Measurements from ENCODE around the gene GAS2L2. TPM values are rescaled to one million over a fixed set of nuclear protein-coding genes. Genes with fewer than 3 reads are reported as not detected.

Gene GAS2L2
- total RNA-seq, 2 experiments from 2014 or later = 0.27 to 0.34 TPM

- Mint-ChIP-seq H3K27ac (no peak overlapping the region), H3K4me1 (ENCODE audit: low read depth) (peaks cover 33% of the 10 kb centered on the region), H3K4me3 (peak overlapping the region; percentile 24), H3K9me3 (no peaks in the 10 kb centered on the region), H3K36me3 (ENCODE audit: low read depth) (no peaks in the 10 kb centered on the region), H3K27me3 (peaks cover 43% of the 10 kb centered on the region)
- ChIA-PET POLR2A (interaction anchor here (0.9 to 2.0 kb wide), 5 partner anchors 12 to 168 kb away, joined by 3 to 8 read pairs (median 3); partner anchors contain the start of genes MMP28 and TAF15), CTCF (interaction anchor here (0.6 to 7.4 kb wide), 70 partner anchors 8 to 722 kb away, joined by 3 to 121 read pairs (median 5); partner anchors contain the start of genes AP2B1, C17orf50, RAD51D and RASL10B)
- peak; percentile 93 for DNase-seq
- intact Hi-C loops (cut with micrococcal nuclease) = loop anchor here (5.0 to 10.0 kb wide), 2 partner anchors 135 to 573 kb away; no protein-coding TSS in a partner anchor
- peak; percentile 88 for ATAC-seq
- peak; percentile 88 for TF ChIP-seq CTCF (IDR thresholded peaks at IDR 0.05)
Observed at GRCh38 chr17:35747540-35748017, 5.5 kb downstream of the GAS2L2 start.

- intact Hi-C loops (cut with micrococcal nuclease) = loop anchor here (5.0 to 10.0 kb wide), 2 partner anchors 134 to 571 kb away; no protein-coding TSS in a partner anchor
- CTCF ChIA-PET = interaction anchor here (1.0 to 7.4 kb wide), 7 partner anchors 13 to 573 kb away, joined by 3 to 121 read pairs (median 24); partner anchors contain the start of genes C17orf50 and RASL10B
- H3K27ac Mint-ChIP-seq = no peak overlapping the region
- peaks cover 48% of the 10 kb centered on the region for H3K27me3 Mint-ChIP-seq
- H3K4me3 Mint-ChIP-seq = no peak overlapping the region
- H3K36me3 Mint-ChIP-seq (ENCODE audit: low read depth) = no peaks in the 10 kb centered on the region
- H3K4me1 Mint-ChIP-seq (ENCODE audit: low read depth) = peaks cover 38% of the 10 kb centered on the region
- DNase-seq (no peak), ATAC-seq (no peak)
- TF ChIP-seq CTCF (IDR thresholded peaks at IDR 0.05) = no peak
- POLR2A ChIA-PET = no interaction called here
- H3K9me3 Mint-ChIP-seq = no peaks in the 10 kb centered on the region
Observed at GRCh38 chr17:35745749-35746320, 7.2 kb downstream of the GAS2L2 start.

GRCh38 chr17:35745246-35745645 lies 7.8 kb downstream of the GAS2L2 start:
- H3K9me3 Mint-ChIP-seq = no peaks in the 10 kb centered on the region
- no peak overlapping the region for H3K4me3 Mint-ChIP-seq
- POLR2A ChIA-PET = interaction anchor here (1.1 kb wide), 1 partner anchor 63 kb away, joined by 3 read pairs; no protein-coding TSS in a partner anchor
- no peaks in the 10 kb centered on the region for H3K36me3 Mint-ChIP-seq (ENCODE audit: low read depth)
- peaks cover 46% of the 10 kb centered on the region for H3K27me3 Mint-ChIP-seq
- peaks cover 35% of the 10 kb centered on the region for H3K4me1 Mint-ChIP-seq (ENCODE audit: low read depth)
- no peak for DNase-seq
- no peak for TF ChIP-seq CTCF (IDR thresholded peaks at IDR 0.05)
- no peak overlapping the region for H3K27ac Mint-ChIP-seq
- intact Hi-C loops (cut with micrococcal nuclease) = loop anchor here (5.0 to 10.0 kb wide), 2 partner anchors 133 to 570 kb away; no protein-coding TSS in a partner anchor
- CTCF ChIA-PET = interaction anchor here (0.9 to 7.4 kb wide), 6 partner anchors 11 to 625 kb away, joined by 3 to 121 read pairs (median 4); partner anchors contain the start of gene RASL10B
- ATAC-seq = no peak

GRCh38 chr17:35744830-35745229 lies 8.2 kb downstream of the GAS2L2 start:
- ATAC-seq (no peak), DNase-seq (no peak)
- Mint-ChIP-seq H3K36me3 (ENCODE audit: low read depth) (no peaks in the 10 kb centered on the region), H3K4me1 (ENCODE audit: low read depth) (peaks cover 32% of the 10 kb centered on the region), H3K9me3 (no peaks in the 10 kb centered on the region), H3K4me3 (no peak overlapping the region), H3K27me3 (peaks cover 47% of the 10 kb centered on the region), H3K27ac (no peak overlapping the region)
- intact Hi-C loops (cut with micrococcal nuclease) = loop anchor here (5.0 to 10.0 kb wide), 2 partner anchors 133 to 570 kb away; no protein-coding TSS in a partner anchor
- CTCF ChIA-PET = interaction anchor here (0.9 to 7.1 kb wide), 5 partner anchors 11 to 625 kb away, joined by 3 to 121 read pairs (median 4); partner anchors contain the start of gene RASL10B
- POLR2A ChIA-PET = interaction anchor here (1.1 kb wide), 1 partner anchor 64 kb away, joined by 3 read pairs; no protein-coding TSS in a partner anchor
- TF ChIP-seq CTCF (IDR thresholded peaks at IDR 0.05) = no peak

All from activated CD8-positive, alpha-beta T cell treated with anti-CD3 and anti-CD28 coated beads for 36 hours (primary cell).